ENCODE results near the gene FOXO1. TPM values are rescaled to one million over a fixed set of nuclear protein-coding genes. Genes with fewer than 3 reads are reported as not detected.

FOXO1 gene
- total and polyA plus RNA-seq, 9 donors, result 11.2 to 18.1 (median 13.1) TPM

DNA sequence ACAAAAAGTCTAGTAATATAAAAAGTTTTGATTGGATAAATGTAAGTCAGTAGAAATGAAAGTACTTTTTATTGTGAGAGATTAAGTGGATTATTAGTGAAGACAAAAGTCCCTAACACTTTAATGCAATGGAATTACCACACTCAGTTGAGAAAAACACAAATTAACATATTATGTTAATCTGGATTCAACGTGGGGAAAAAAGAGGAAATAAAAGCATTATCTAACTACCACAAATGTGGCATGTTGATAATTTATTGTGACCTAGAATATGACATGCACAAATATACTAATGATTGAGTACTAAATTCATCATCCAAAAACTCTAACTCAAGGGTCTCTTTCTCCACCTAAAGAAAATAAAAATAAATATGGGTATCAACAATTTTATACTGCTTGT is 41.5 kb downstream of the FOXO1 start:
- Histone ChIP-seq H3K4me1 (ENCODE audit: control insufficient read depth, insufficient read depth, low read length) (no peaks in the 10 kb centered on the region), H3K27me3 (ENCODE audit: control insufficient read depth, insufficient read depth, low read length) (no peaks in the 10 kb centered on the region), H3K4me3 (ENCODE audit: low read length) (no peak overlapping the region), H3K27ac (ENCODE audit: low read length) (no peak overlapping the region), H3K36me3 (ENCODE audit: control insufficient read depth, insufficient read depth, low read length) (no peaks in the 10 kb centered on the region), H3K9me3 (replicated peaks; ENCODE audit: control insufficient read depth, low read depth, low read length) (no peaks in the 10 kb centered on the region)
- no peak for DNase-seq
- WGBS (ENCODE audit: insufficient coverage), result no CpG with 5 or more reads among the region's 1 CpG

DNA sequence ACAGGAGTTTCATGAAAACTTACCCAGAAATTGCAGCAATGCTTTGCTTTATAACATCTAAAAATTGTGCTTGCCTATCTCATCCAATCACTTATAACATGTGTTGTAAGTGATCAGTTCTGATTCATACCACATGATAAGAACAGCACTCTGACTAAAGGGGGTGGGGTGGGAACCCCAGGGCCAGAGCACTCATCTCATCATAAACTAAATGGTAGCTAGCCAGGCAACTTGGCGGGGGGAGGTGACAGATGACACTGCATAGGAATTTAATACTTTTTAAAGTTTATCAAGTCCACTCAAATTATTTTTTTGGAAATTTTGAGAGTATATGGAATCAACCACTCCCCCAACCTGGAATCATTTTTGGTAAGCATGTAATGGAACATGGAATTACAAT is 42.1 kb downstream of the FOXO1 start:
- Histone ChIP-seq H3K4me1 (ENCODE audit: control insufficient read depth, insufficient read depth, low read length) (no peaks in the 10 kb centered on the region), H3K27me3 (ENCODE audit: control insufficient read depth, insufficient read depth, low read length) (no peaks in the 10 kb centered on the region), H3K9me3 (replicated peaks; ENCODE audit: control insufficient read depth, low read depth, low read length) (no peaks in the 10 kb centered on the region), H3K27ac (ENCODE audit: low read length) (no peak overlapping the region), H3K4me3 (ENCODE audit: low read length) (no peak overlapping the region), H3K36me3 (ENCODE audit: control insufficient read depth, insufficient read depth, low read length) (no peaks in the 10 kb centered on the region)
- WGBS (ENCODE audit: insufficient coverage), result no CpG with 5 or more reads among the region's 1 CpG
- DNase-seq, result peak; percentile 58

DNA sequence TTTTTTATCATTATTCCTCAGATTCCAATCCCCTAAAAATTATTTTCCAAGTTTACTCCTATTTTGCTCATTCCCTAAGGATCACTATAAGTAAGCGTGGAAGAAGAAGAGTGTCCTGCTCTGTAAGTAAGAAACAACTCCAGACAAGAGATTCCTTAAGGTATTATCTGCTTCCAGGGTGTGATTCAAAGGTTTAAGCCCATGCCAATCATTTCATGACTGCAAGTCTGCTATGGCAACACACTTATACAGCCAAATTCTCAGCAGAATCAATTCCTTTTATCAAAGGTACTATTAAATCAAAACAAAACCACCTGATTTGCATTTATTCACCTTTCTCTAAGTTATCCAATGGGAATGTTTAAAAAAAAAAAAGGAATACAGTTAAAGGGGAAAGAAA is 43.7 kb downstream of the FOXO1 start:
- Histone ChIP-seq H3K27ac (ENCODE audit: low read length) (no peak overlapping the region), H3K27me3 (ENCODE audit: control insufficient read depth, insufficient read depth, low read length) (no peaks in the 10 kb centered on the region), H3K36me3 (ENCODE audit: control insufficient read depth, insufficient read depth, low read length) (no peaks in the 10 kb centered on the region), H3K9me3 (replicated peaks; ENCODE audit: control insufficient read depth, low read depth, low read length) (no peaks in the 10 kb centered on the region), H3K4me1 (ENCODE audit: control insufficient read depth, insufficient read depth, low read length) (no peaks in the 10 kb centered on the region), H3K4me3 (ENCODE audit: low read length) (no peak overlapping the region)
- DNase-seq, result no peak
- WGBS (ENCODE audit: insufficient coverage), result no CpG with 5 or more reads among the region's 1 CpG

DNA sequence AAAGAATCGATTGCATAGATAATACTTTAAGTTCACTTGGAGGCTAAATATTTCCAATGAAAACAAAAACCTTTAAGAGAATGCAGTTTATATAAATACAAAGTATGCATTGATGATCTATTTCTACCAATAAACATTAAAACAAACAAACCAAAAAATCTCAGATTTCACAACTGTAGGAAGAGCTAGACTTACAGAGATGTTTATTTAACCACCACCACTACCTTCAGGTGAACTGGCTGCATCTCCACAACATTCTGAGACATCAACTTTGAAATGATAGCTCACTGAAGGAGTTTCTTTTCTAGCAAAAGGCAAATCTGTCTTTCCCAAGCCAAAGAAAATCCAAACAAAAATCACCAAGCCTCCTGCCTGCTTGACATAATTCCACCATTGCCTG is 44.2 kb downstream of the FOXO1 start:
- no CpG with 5 or more reads among the region's 1 CpG for WGBS (ENCODE audit: insufficient coverage)

DNA sequence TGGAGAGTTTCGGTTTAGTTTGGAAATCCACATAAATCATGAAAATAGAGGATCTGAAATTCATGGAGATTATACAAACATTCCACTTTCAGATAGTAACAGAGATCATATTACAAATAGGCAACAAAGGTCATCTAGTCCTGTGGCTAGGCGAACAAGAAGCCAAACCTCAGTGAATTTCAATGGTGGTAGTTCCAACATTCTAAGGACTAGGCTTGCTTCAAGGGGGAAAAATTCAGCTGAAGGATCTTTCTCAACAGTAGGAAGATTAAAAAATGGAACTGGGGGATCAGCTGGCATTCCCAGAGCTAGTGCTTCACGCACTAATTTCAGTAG is 47.0 kb downstream of the FOXO1 start:
- Histone ChIP-seq H3K9me3 (replicated peaks; ENCODE audit: control insufficient read depth, low read depth, low read length) (no peaks in the 10 kb centered on the region), H3K4me1 (ENCODE audit: control insufficient read depth, insufficient read depth, low read length) (no peaks in the 10 kb centered on the region), H3K27ac (ENCODE audit: low read length) (no peak overlapping the region), H3K27me3 (ENCODE audit: control insufficient read depth, insufficient read depth, low read length) (no peaks in the 10 kb centered on the region), H3K36me3 (ENCODE audit: control insufficient read depth, insufficient read depth, low read length) (no peaks in the 10 kb centered on the region), H3K4me3 (ENCODE audit: low read length) (no peak overlapping the region)
- no peak for DNase-seq
- WGBS (ENCODE audit: insufficient coverage), result 86% methylated on average over 1 of the region's 3 CpGs

More for the DNA sequence above, 44.2 kb downstream of the FOXO1 start:
- H3K4me3 ChIP-seq (ENCODE audit: low read length), result no peak overlapping the region
- no peak for DNase-seq
- H3K27ac ChIP-seq (ENCODE audit: low read length), result no peak overlapping the region
- no peaks in the 10 kb centered on the region for H3K36me3 ChIP-seq (ENCODE audit: control insufficient read depth, insufficient read depth, low read length)
- no peaks in the 10 kb centered on the region for H3K9me3 ChIP-seq (replicated peaks; ENCODE audit: control insufficient read depth, low read depth, low read length)
- no peaks in the 10 kb centered on the region for H3K27me3 ChIP-seq (ENCODE audit: control insufficient read depth, insufficient read depth, low read length)
- H3K4me1 ChIP-seq (ENCODE audit: control insufficient read depth, insufficient read depth, low read length), result no peaks in the 10 kb centered on the region

DNA sequence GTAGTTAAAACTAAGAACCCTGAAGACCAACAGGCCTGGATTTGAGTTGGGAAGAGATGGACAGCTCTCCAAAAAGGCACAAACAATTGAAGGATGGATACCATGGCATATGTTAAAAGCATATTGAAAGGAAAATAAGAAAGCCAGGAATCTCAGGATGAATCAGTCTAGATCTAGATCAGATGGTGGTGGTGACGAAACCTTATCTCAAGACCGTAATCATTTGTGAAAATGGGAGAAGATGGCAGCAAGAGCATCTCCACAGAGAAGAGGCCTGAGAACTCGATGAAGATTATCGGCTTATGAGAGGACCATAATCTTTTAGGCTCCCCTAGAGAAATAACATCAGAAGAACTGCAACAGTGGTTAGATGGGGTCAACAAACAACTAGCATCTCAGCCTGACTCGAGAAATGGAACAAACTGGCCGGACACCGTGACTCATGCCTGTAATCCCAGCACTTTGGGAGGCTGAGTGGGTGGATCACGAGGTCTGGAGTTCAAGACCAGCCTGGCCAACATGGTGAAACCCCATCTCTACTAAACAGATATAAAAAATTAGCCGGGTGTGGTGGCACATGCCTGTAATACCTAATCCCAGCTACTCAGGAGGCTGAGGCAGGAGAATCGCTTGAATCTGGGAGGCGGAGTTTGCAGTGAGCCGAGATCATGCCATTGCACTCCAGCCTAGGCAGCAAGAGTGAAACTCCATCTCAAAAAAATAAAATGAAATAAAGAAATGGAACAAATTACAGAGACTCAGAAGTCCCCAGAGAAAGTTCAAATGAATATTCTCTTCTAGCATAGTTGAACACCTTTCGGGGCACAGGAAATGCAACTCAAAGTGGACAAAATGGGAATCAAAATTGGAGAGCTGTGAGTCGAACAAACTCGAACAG is 47.6 kb downstream of the FOXO1 start:
- no peaks in the 10 kb centered on the region for H3K9me3 ChIP-seq (replicated peaks; ENCODE audit: control insufficient read depth, low read depth, low read length)
- no peaks in the 10 kb centered on the region for H3K36me3 ChIP-seq (ENCODE audit: control insufficient read depth, insufficient read depth, low read length)
- H3K27me3 ChIP-seq (ENCODE audit: control insufficient read depth, insufficient read depth, low read length), result no peaks in the 10 kb centered on the region
- no peak overlapping the region for H3K27ac ChIP-seq (ENCODE audit: low read length)
- WGBS (ENCODE audit: insufficient coverage), result 94% methylated on average over 5 of the region's 15 CpGs
- H3K4me1 ChIP-seq (ENCODE audit: control insufficient read depth, insufficient read depth, low read length), result peaks cover 5% of the 10 kb centered on the region
- H3K4me3 ChIP-seq (ENCODE audit: low read length), result no peak overlapping the region
- DNase-seq, result no peak

DNA sequence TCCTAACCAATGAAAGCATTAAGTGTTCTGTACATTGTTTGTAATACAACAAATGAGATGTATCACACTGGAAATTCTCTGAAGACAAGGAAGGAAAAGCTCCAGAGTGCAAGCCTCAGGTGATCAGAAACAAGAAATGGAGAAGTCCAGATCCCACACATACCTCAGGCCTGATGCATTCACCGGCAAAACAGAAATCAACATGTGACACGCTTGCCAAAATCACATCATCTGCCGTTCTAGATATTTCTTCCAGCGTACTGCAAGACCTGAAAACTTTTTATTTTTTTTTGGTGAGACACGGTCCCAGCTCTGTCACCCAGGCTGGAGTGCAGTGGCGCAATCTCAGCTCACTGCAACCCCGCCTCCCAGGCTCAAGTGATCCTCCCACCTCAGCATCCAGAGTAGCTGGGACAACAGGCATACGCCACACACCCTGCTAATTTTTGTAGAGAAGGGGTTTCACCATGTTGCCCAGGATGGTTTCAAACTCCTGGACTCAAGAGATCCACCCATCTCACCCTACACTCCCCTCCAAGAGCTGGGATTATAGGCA is 48.6 kb downstream of the FOXO1 start:
- H3K4me3 ChIP-seq (ENCODE audit: low read length), result no peak overlapping the region
- no peak for DNase-seq
- WGBS (ENCODE audit: insufficient coverage), result 79% methylated on average over 4 of the region's 8 CpGs
- peaks cover 10% of the 10 kb centered on the region for H3K4me1 ChIP-seq (ENCODE audit: control insufficient read depth, insufficient read depth, low read length)
- H3K36me3 ChIP-seq (ENCODE audit: control insufficient read depth, insufficient read depth, low read length), result no peaks in the 10 kb centered on the region
- no peak overlapping the region for H3K27ac ChIP-seq (ENCODE audit: low read length)
- no peaks in the 10 kb centered on the region for H3K27me3 ChIP-seq (ENCODE audit: control insufficient read depth, insufficient read depth, low read length)
- H3K9me3 ChIP-seq (replicated peaks; ENCODE audit: control insufficient read depth, low read depth, low read length), result no peaks in the 10 kb centered on the region

DNA sequence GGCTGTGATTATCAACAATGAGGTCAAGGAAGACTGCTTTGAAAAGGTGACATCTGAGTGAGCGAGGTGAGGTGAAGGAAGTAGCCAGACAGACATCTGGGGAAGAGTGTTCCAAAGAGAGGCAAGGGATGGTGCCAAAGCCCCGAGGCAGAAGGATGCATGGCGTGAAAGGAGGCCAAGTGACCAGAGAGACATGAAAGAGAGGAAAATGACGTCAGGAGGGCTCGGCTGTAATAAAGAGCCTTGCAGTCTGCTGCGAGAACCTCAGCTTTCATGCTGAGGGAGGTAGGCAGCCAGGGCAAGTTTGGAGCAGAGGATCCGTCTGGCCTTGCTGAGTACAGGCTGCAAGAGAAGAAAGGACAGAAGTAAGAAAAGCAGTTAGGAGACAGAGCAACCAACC is 50.8 kb downstream of the FOXO1 start:
- Histone ChIP-seq H3K4me1 (ENCODE audit: control insufficient read depth, insufficient read depth, low read length) (peaks cover 10% of the 10 kb centered on the region), H3K4me3 (ENCODE audit: low read length) (no peak overlapping the region), H3K27ac (ENCODE audit: low read length) (no peak overlapping the region), H3K36me3 (ENCODE audit: control insufficient read depth, insufficient read depth, low read length) (no peaks in the 10 kb centered on the region), H3K27me3 (ENCODE audit: control insufficient read depth, insufficient read depth, low read length) (no peaks in the 10 kb centered on the region), H3K9me3 (replicated peaks; ENCODE audit: control insufficient read depth, low read depth, low read length) (no peaks in the 10 kb centered on the region)
- WGBS (ENCODE audit: insufficient coverage), result 62% methylated on average over 7 of the region's 7 CpGs
- no peak for DNase-seq

DNA sequence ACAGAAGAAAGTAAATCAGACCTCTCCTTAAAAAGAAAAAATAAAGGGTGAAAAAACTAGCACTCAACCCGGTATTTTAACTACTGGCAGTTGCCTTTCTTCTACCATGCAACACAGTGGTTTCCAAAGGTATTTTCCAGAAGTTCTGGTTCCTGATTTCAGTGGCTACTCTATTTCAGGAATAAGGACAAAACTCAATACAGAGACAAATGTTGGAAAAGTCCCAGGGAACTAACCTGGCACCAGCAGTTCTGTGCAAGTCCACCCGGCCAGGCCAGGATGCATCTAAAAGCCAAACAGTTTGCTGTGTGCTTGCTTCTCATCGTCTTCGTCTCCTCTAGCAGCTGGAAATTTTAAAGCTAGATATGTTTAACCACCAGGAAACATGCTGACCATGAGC is 52.5 kb downstream of the FOXO1 start:
- H3K9me3 ChIP-seq (replicated peaks; ENCODE audit: control insufficient read depth, low read depth, low read length), result no peaks in the 10 kb centered on the region
- H3K27me3 ChIP-seq (ENCODE audit: control insufficient read depth, insufficient read depth, low read length), result no peaks in the 10 kb centered on the region
- DNase-seq, result peak; percentile 50
- H3K36me3 ChIP-seq (ENCODE audit: control insufficient read depth, insufficient read depth, low read length), result no peaks in the 10 kb centered on the region
- H3K4me3 ChIP-seq (ENCODE audit: low read length), result no peak overlapping the region
- H3K27ac ChIP-seq (ENCODE audit: low read length), result peak overlapping the region; percentile 23
- WGBS (ENCODE audit: insufficient coverage), result 56% methylated on average over 3 of the region's 4 CpGs
- H3K4me1 ChIP-seq (ENCODE audit: control insufficient read depth, insufficient read depth, low read length), result peaks cover 10% of the 10 kb centered on the region

DNA sequence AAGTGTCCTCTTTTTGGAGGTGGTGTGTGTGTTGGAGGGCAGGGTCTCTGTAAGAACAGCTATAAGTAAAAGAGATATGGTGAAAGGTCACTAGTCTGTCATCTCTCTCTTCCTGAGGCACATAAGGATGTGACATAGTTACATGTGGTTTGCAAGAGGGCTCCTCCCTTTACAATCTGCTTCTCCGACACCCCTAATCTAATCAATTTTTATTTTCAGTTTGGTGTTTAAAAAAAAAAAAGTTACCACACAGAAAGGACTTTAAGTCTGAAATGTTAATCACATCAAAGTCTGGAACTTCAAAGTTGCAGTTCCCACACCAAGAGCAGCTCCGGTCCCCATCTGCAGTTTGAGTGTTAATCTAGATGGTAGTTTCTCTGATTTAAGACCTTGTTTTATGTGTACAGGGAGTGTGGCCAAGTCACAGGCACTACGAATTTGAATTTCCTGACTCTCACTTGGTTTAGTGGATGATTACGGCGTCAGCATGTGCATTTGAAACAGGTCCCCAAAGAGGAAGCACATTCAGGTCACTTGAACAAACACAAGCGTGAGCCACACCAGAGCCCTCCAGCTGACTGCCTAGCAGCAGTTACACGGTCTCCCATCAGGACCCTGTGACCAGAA is 53.1 kb downstream of the FOXO1 start:
- Histone ChIP-seq H3K4me3 (ENCODE audit: low read length) (no peak overlapping the region), H3K9me3 (replicated peaks; ENCODE audit: control insufficient read depth, low read depth, low read length) (no peaks in the 10 kb centered on the region), H3K27ac (ENCODE audit: low read length) (peak overlapping the region; percentile 62), H3K27me3 (ENCODE audit: control insufficient read depth, insufficient read depth, low read length) (no peaks in the 10 kb centered on the region), H3K4me1 (ENCODE audit: control insufficient read depth, insufficient read depth, low read length) (peaks cover 10% of the 10 kb centered on the region), H3K36me3 (ENCODE audit: control insufficient read depth, insufficient read depth, low read length) (no peaks in the 10 kb centered on the region)
- peak; percentile 75 for DNase-seq
- WGBS (ENCODE audit: insufficient coverage), result 17% methylated on average over 1 of the region's 7 CpGs

Data from muscle of leg (tissue), 11 donors.